UCSD-AML1 (cell line): ENCODE data around the gene SYNPO2.

Experiments
- DNase-seq: peaks from one replicate; lab custom pipeline; 2025; ENCODE audit not compliant: unreplicated experiment; lab: John Stamatoyannopoulos, UW

Gene SYNPO2

GRCh38 chr4:119103263-119103662, 214.6 kb downstream of the SYNPO2 start:
- DNase-seq: peak; percentile 32

- DNase-seq: no peak
Observed at GRCh38 chr4:119104644-119105273, 216.1 kb downstream of the SYNPO2 start.

DNA sequence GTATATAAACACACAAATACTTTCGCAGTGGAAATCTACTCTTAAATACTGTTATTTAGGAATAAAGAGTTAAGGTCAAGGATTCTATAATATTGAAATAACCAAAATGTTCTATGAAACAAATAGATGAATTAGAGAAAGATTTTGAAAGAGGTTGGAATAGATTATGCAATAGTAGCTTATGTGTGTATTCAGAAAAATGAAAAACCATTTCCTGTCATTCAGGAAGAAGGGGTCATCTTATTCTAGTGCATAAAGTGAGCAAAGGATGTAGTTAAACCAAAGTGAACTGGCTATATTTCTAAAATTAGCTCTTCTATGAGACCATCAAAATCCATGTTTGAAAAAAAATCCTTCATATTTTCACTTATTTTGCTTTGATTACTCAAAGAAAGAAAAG, 217.0 kb downstream of the SYNPO2 start:
- DNase-seq: no peak

DNA sequence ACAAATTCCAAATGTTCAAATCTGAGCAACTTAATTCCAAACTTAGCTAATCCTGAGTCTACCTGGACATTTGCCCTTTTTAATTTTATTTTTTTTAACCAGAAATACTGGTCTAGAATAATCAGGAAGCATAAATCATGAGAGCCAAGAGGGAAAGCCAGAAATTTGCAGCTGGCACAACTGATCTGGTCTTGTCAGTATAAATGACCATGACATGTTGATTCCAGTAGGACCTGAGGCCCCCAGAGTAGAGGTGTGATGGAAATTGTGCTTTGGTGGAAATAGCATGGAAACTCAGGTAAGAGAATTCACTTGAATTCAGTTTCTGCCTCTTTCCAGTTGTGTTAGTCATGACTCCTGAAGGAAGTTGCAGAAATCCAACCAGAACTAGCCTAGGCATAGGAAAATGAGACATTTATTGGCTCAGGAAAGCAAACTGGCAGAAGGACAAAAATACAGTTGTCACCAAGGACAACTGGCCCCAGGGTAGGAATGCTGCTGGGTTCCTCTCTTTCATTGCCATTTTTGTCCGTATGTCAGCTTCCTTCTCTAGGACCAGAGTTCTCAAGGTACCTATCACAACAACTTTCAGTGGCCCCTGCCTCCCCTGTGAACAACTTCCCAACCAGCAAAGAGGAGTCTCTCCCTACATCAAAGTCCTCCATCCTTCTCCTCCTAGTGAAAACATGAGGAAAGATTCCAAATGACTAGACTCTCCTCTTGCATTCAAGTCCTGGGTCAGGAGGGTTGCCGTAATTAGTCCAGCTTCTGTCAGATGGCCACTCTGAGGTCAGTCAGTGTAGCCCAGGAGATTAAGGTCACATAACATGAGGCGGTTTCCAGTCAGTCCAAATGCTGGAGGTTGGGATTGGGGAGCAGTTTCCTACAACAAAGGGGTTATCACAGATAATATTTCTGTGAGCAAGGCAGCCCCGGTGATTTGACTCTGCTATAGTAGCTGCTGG, 217.7 kb downstream of the SYNPO2 start:
- no peak for DNase-seq

- no peak for DNase-seq
Observed at GRCh38 chr4:119110121-119110520, 221.5 kb downstream of the SYNPO2 start.
